GM21737 (cell line): ENCODE measurements around the gene UBAP2.

ENCODE experiments used
- ATAC-seq: cut with Tn5 transposase; IDR thresholded peaks from one replicate; pipeline ENCODE4 v1.9.1; 2021; ENCODE audit warnings: mild to moderate bottlenecking, moderate library complexity; ENCODE audit not compliant: unreplicated experiment

Gene UBAP2

DNA sequence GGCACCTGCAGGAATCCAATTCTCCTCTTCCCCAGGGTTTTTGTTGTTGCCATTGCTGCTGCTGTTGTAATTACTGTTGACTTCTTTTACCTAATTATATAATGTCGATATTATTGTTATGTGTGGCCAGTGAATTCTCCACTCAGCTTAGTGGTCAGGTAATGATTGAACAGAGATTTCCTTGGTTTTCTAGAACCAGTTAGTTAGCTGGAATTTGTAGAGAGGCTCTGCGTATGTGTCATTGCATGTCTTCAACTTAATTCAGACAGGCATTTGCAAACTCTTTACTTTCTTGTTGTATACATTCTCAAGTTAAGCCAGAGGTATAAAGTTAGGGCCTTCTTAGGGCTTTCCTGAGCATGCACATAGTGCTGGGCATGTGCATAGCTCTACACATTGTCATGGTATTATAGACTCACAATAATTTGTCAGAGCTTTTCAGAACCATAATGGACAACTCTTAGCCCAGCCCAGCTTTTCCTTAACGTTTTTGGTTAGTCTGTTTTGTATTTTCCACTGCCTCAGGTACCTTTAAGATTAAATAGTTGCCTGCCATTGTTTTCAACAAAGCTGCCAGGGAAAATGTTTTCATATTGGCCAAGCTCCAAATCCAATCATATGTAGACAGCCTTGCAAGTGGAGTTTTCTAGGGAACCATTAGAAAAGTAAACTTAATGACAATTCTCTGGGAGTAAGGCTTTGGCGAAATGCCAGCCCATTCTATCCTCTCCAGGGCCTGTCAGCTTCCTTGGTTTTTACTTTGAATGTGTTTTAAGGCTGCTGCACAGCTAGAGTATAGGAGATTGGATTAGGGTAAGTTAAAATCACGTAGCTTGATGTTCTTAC, 163.6 kb downstream of the UBAP2 start:
- ATAC-seq: no peak

DNA sequence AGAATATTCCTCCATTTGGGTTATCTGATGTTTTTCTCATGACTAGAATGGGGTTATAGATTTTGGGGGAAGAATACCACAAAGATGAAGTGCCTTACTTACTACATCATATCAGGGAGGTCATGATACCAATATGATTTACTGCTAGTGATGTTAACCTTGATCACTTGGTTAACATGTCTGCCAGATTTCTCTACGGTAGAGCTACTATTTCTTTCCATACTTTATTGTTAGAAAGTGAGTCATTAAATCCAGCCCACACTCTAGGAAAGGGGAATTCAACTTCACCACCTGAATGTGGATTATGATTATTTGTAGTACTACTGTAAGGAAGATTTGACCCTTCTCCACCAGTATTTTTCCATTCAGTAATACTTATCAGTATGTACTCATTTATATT, 167.1 kb downstream of the UBAP2 start:
- no peak for ATAC-seq

DNA sequence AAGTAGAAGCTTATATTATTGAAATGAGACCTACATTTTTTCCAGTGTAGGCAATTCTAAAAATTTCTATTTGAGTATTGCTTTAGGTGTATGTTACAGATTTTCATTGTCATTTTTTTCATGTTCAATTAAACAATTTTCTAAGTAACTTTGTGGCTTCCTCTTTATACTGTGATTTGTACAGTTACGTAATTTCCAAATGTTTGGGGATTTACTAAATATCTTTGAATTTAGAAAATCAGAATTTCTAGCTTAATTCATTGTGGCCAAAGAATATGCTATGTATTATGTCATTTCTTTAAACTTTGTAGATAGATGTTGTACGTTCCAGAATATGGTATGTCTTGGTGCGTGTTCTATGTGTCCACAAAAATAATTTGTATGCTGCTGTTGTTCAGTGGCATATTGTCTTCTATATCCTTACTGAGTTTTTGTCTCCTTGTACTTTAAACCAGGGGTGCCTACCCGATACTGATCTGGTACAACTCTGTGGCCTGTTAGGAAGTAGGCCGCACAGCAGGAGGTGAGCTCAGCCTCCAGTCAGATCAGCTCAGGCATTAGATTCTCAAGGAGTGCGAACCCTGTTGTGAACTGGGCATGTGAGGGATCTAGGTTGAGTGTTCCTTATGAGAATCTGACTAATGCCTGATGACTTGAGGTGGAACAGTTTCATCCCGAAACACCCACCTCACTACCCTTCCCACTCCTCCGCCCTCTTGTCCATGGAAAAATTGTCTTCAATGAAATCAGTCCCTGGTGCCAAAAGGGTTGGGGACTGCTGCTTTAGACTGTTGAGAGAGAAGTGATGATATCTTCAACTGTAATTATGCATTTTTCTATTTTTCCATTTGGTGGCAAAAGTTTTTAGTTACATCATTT, 168.2 kb downstream of the UBAP2 start:
- no peak for ATAC-seq

DNA sequence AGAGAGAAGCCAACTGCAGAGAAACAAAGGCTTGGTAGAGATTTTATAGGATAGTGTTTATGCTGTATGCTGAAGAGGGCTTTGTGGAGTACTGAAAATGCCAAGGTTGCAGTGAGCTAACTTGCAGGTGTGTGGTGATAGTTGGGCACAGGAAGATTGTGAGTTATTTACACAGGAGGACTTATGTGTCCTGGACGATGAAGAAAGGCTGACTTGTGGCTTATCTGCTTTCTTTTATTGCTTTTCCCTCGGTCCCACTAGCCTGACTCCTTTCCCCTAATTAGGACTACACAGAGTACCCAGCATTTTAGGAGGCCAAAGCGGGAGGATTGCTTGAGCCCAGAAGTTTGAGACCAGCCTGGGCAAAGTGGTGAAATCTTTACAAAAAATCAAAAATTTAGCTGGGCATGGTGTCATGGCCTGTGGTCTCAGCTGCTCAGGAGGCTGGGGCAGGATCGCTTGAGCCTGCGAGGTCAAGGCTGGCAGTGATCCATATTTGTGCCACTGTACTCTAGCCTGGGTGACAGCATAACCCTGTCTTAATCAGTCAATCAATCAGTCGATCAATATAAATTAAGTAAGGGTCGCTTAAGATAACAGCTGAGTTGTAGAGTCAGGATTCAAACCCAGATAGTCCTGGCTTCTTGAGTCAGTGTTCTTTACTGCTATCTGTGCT, 169.9 kb downstream of the UBAP2 start:
- no peak for ATAC-seq

DNA sequence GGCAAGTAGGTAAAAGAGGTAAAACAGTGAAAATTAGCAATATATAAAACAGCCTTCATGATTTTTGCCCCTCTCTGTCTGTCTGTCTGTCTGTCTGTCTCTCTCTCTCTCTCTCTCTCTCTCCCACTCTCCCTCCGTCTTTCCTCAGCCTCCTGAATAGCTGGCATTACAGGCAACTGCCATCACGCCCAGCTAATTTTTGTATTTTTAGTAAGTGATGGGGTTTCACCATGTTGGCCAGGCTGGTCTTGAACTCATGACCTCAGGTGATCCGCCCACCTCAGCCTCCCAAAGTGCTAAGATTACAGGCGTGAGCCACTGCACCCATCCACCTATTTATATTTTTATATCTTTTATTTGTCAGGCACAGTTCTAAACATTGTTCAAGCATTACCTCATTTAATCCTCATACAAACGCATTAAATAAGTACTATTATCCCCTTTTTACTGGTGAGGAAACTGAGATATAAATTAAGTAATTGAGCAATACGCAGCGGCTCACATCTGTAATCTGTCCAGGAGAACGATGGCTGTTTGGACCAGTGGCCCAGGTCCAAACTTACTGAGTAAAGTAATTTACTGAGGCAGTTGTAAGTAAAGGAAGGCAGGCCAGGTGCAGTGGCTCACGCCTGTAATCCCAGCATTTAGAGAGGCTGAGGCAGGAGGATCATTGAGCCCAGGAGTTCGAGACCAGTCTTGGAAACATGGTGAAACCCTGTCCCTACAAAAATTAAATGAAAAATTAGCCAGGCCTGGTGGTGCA, 170.8 kb downstream of the UBAP2 start:
- ATAC-seq: no peak
